HCT116 (cell line): ENCODE results near the gene RNF34. TPM values are rescaled to one million over a fixed set of nuclear protein-coding genes. Genes with fewer than 3 reads are reported as not detected.

Experiments used
- ATAC-seq: fragments of 200-7000 bp; cut with Tn5 transposase; 2 replicates; pipeline ENCODE4 v1.9.1; 2020; ENCODE audit warnings: mild to moderate bottlenecking, moderate library complexity
- BruUV-seq: library from RNA; stranded (reverse); fragments of 400-500 nt; replicated peaks from 2 replicates; lab custom pipeline; 2021; lab: Mats Ljungman, UMichigan
- CTCF ChIA-PET: fragments of 300-600 bp; sonication (Branson Sonifier 250); formaldehyde crosslinking; loops from one replicate; lab custom pipeline; 2021; ENCODE audit warnings: antibody characterized with exemption; lab: Charles Lee
- POLR2A ChIA-PET: fragments of 300-600, 350-600 bp; sonication (Branson Sonifier 250); formaldehyde crosslinking; loops from one replicate; lab custom pipeline; 2021; ENCODE audit warnings: antibody characterized with exemption; lab: Charles Lee
- RAD21 ChIA-PET, 2 experiments: fragments of 300-600 bp; sonication (Branson Sonifier 250); formaldehyde crosslinking; loops; one replicate each; lab custom pipeline; 2023; ENCODE audit warnings: low total read pairs in 2 of 2; ENCODE audit not compliant: uncharacterized antibody in 2 of 2, unreplicated experiment in 2 of 2, low non-redundant PET in 1 of 2; lab: Charles Lee
- DNase-seq: peaks from one replicate; pipeline ENCODE4 v3.0.0-alpha.2; 2010; ENCODE audit warnings: low read depth, low spot score
- H2AFZ ChIP-seq: fragments of 200-600 bp; shearing (Covaris generic), sonication (generic); 2 replicates; pipeline ENCODE4 v1.6.1; 2017; ENCODE audit warnings: low read depth, mixed run types, mixed read lengths, antibody characterized with exemption, low read length; ENCODE audit not compliant: poor library complexity, severe bottlenecking
- H3K27ac ChIP-seq: 2 replicates; pipeline ENCODE4 v1.5.1; 2012; ENCODE audit warnings: low read depth, low read length
- H3K27me3 ChIP-seq: fragments of 200-600 bp; sonication (generic); 2 replicates; pipeline ENCODE4 v1.6.1; 2016; ENCODE audit warnings: mixed run types, low read length, mixed read lengths; ENCODE audit not compliant: insufficient read depth
- H3K36me3 ChIP-seq, 2 experiments: fragments of 200-500 bp in 1 of 2; fragments of 200-600 bp in 1 of 2; sonication (Bioruptor generic) in 1 of 2; sonication (generic) in 1 of 2; 2 replicates each; pipeline versions ENCODE4 v1.5.1 to v1.6.1; 2014 to 2016; ENCODE audit warnings: low read length in 2 of 2, inconsistent platforms in 1 of 2, mixed read lengths in 1 of 2, mixed run types in 1 of 2; ENCODE audit not compliant: insufficient read depth in 2 of 2, control insufficient read depth in 1 of 2
- H3K4me1 ChIP-seq, 2 experiments: fragments of 200-600 bp in 1 of 2; sonication (generic) in 1 of 2; 2 replicates each; pipeline versions ENCODE4 v1.5.1 to v1.6.1; 2012 to 2017; ENCODE audit warnings: low read length in 2 of 2, inconsistent platforms in 1 of 2, mild to moderate bottlenecking in 1 of 2, mixed read lengths in 1 of 2, mixed run types in 1 of 2, moderate library complexity in 1 of 2; ENCODE audit not compliant: insufficient read depth in 2 of 2, control insufficient read depth in 1 of 2
- H3K4me2 ChIP-seq: fragments of 200-600 bp; sonication (generic); 2 replicates; pipeline ENCODE4 v1.6.1; 2017; ENCODE audit warnings: mixed run types, low read length, mixed read lengths
- H3K4me3 ChIP-seq, 2 experiments: fragments of 200-600 bp in 1 of 2; sonication (generic) in 1 of 2; replicated peaks in 1 of 2; 2 replicates each; pipeline ENCODE4 v1.5.1; 2011 to 2016; ENCODE audit warnings: low read length in 2 of 2, control low read depth in 1 of 2, low read depth in 1 of 2, mild to moderate bottlenecking in 1 of 2, mixed read lengths in 1 of 2, mixed run types in 1 of 2
- H3K79me2 ChIP-seq: fragments of 200-600 bp; sonication (generic); 2 replicates; pipeline ENCODE4 v1.6.1; 2017; ENCODE audit warnings: mild to moderate bottlenecking, mixed run types, low read length, moderate library complexity, mixed read lengths; ENCODE audit not compliant: insufficient read depth
- H3K9ac ChIP-seq: fragments of 200-600 bp; sonication (generic); 2 replicates; pipeline ENCODE4 v1.6.1; 2016; ENCODE audit warnings: low read length, mixed read lengths
- H3K9me2 ChIP-seq: fragments of 200-600 bp; sonication (generic), shearing (Covaris generic); 2 replicates; pipeline ENCODE4 v1.6.1; 2017; ENCODE audit warnings: mixed run types, mild to moderate bottlenecking, moderate library complexity; ENCODE audit not compliant: insufficient read depth
- H3K9me3 ChIP-seq, 2 experiments: fragments of 200-500 bp in 1 of 2; fragments of 200-600 bp in 1 of 2; sonication (Bioruptor generic) in 1 of 2; sonication (generic) in 1 of 2; 2 replicates each; pipeline ENCODE4 v1.6.1; 2014 to 2017; ENCODE audit warnings: low read length in 2 of 2, mixed read lengths in 2 of 2, inconsistent platforms in 1 of 2, low read depth in 1 of 2, mild to moderate bottlenecking in 1 of 2, mixed run types in 1 of 2, moderate library complexity in 1 of 2; ENCODE audit not compliant: control insufficient read depth in 1 of 2, insufficient read depth in 1 of 2
- H4K20me1 ChIP-seq: fragments of 200-600 bp; sonication (generic), shearing (Covaris generic); 2 replicates; pipeline ENCODE4 v1.6.1; 2017; ENCODE audit warnings: mixed run types, mild to moderate bottlenecking, moderate library complexity; ENCODE audit not compliant: insufficient read depth
- ATF3 ChIP-seq: IDR thresholded peaks from 2 replicates; pipeline ENCODE4 v1.6.1; 2012
- CBX3 ChIP-seq: IDR thresholded peaks from 2 replicates; pipeline ENCODE4 v1.6.1; 2012; ENCODE audit warnings: low read depth
- CEBPB ChIP-seq: IDR thresholded peaks from 2 replicates; pipeline ENCODE4 v1.6.1; 2012; ENCODE audit warnings: low read depth
- EGR1 ChIP-seq: IDR thresholded peaks from 2 replicates; pipeline ENCODE4 v1.6.1; 2012; ENCODE audit warnings: low read depth
- EZH2 ChIP-seq: fragments of 200-600 bp; sonication (generic); IDR thresholded peaks from 2 replicates; pipeline ENCODE4 v1.6.1; 2017; ENCODE audit warnings: antibody characterized with exemption, mixed run types
- EZH2phosphoT487 ChIP-seq: fragments of 200-600 bp; IDR thresholded peaks from 2 replicates; pipeline ENCODE4 v1.6.1; 2018; ENCODE audit warnings: antibody characterized with exemption, borderline replicate concordance
- FOSL1 ChIP-seq: IDR thresholded peaks from 2 replicates; pipeline ENCODE4 v1.6.1; 2012; ENCODE audit warnings: low read depth
- JUND ChIP-seq: IDR thresholded peaks from 2 replicates; pipeline ENCODE4 v1.6.1; 2012
- MAX ChIP-seq: IDR thresholded peaks from 2 replicates; pipeline ENCODE4 v1.6.1; 2012
- POLR2A ChIP-seq: IDR thresholded peaks from 2 replicates; pipeline ENCODE4 v1.7.0; 2011; ENCODE audit warnings: borderline replicate concordance; ENCODE audit not compliant: insufficient read depth, insufficient read length; ENCODE audit errors: extremely low read depth
- POLR2AphosphoS5 ChIP-seq: IDR thresholded peaks from 2 replicates; pipeline ENCODE4 v1.6.1; 2011; ENCODE audit warnings: mild to moderate bottlenecking, low read depth, low read length, moderate library complexity
- REST ChIP-seq: IDR thresholded peaks from 2 replicates; pipeline ENCODE4 v1.6.1; 2012; ENCODE audit warnings: low read depth
- SIN3A ChIP-seq: IDR thresholded peaks from 2 replicates; pipeline ENCODE4 v1.6.1; 2012; ENCODE audit warnings: low read depth
- SP1 ChIP-seq: IDR thresholded peaks from 2 replicates; pipeline ENCODE4 v1.6.1; 2012; ENCODE audit warnings: low read depth
- SRF ChIP-seq: IDR thresholded peaks from 2 replicates; pipeline ENCODE4 v1.6.1; 2012; ENCODE audit warnings: low read depth
- YY1 ChIP-seq: IDR thresholded peaks from 2 replicates; pipeline ENCODE4 v1.6.1; 2011; ENCODE audit warnings: low read length, low read depth, moderate library complexity, mild to moderate bottlenecking; ENCODE audit not compliant: insufficient replicate concordance; ENCODE audit errors: extremely low read depth
- ZBTB33 ChIP-seq: IDR thresholded peaks from 2 replicates; pipeline ENCODE4 v1.6.1; 2011; ENCODE audit warnings: mild to moderate bottlenecking, low read length, moderate library complexity; ENCODE audit not compliant: insufficient replicate concordance; ENCODE audit errors: extremely low read depth
- ZFX ChIP-seq: fragments of 450-650 bp; IDR thresholded peaks from 2 replicates; pipeline ENCODE4 v1.6.1; 2017
- intact Hi-C: fragments of 100-400 bp; cut with micrococcal nuclease; formaldehyde crosslinking; loops from 2 replicates; pipeline ENCODE4 v1.10.0; 2022
- total RNA-seq: library from RNA; stranded (reverse); gene quantifications from one replicate; pipeline ENCODE4 v1.2.1, GENCODE V29; 2021; ENCODE audit not compliant: unreplicated experiment

Gene RNF34
- total RNA-seq, 1 experiment from 2014 or later, result 47.8 TPM

- DNase-seq (no peak), ATAC-seq (no peak)
- Histone ChIP-seq H3K4me2 (no peak overlapping the region), H2AFZ (no peak overlapping the region), H3K27ac (no peak overlapping the region), H3K9me3 (no peaks in the 10 kb centered on the region), H3K9ac (no peak overlapping the region), H3K79me2 (peaks cover 67% of the 10 kb centered on the region), H3K27me3 (no peaks in the 10 kb centered on the region), H4K20me1 (no peaks in the 10 kb centered on the region), H3K4me1 (no peaks in the 10 kb centered on the region), H3K4me3 (no peak overlapping the region), H3K36me3 (peaks cover 0 to 5% of the 10 kb centered on the region in 2 experiments; a peak in 1 of 4 replicates), H3K9me2 (no peaks in the 10 kb centered on the region)
- TF ChIP-seq CBX3 (no peak), EZH2 (no peak), MAX (no peak), POLR2A (no peak), SIN3A (no peak), CEBPB (no peak), YY1 (no peak), ZBTB33 (no peak), SRF (no peak), EZH2phosphoT487 (no peak), FOSL1 (no peak), POLR2AphosphoS5 (no peak), REST (no peak), ATF3 (no peak), SP1 (no peak), ZFX (no peak), EGR1 (no peak), JUND (no peak)
- BruUV-seq, result no TSS peak
- intact Hi-C loops, result no loop called here
- ChIA-PET POLR2A (no interaction called here), CTCF (no interaction called here), RAD21 (no interaction called here)
These were observed 56.0 kb downstream of the RNF34 start for GRCh38 chr12:121455766-121456420.
